ENCODE results near the gene TTC5. TPM values are rescaled to one million over a fixed set of nuclear protein-coding genes. Genes with fewer than 3 reads are reported as not detected.

Gene TTC5
- polyA plus RNA-seq, 1 donor (not counting 4 experiments of a cell fraction or from before 2014, with no cell fraction given), result 19.2 TPM

DNA sequence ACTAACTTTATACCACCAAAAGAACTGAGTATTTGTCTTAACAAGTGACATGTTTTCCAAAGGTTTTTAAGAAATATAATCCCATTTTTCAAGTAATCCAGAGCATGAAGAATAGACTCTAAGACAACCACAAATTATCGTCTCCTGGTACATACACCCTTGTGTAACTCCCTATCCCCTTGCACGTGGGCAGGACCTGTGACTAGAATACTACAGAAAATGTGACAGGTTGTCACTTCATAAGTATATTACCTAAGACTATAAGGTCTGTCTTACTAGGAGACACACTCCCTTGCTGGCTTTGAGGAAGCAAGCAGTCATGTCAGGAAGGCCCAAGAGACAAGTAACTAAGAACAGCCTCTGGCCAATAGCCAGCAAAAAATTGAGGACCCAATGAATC is 8.3 kb upstream of the TTC5 start:
- Histone ChIP-seq H3K79me2 (ENCODE audit: control insufficient read depth, insufficient read depth, low read length) (peaks cover 15% of the 10 kb centered on the region), H3K36me3 (ENCODE audit: control insufficient read depth in 2 of 2, extremely low read depth in 1 of 2, insufficient read depth in 2 of 2, low read length in 2 of 2) (peaks cover 11 to 20% of the 10 kb centered on the region in 2 experiments), H2AFZ (ENCODE audit: control insufficient read depth, low read length) (no peak overlapping the region), H3K9ac (ENCODE audit: control insufficient read depth, extremely low read depth, insufficient read depth, low read length) (no peak overlapping the region), H3K9me1 (ENCODE audit: control insufficient read depth, extremely low read depth, insufficient read depth, low read length) (no peaks in the 10 kb centered on the region), H4K20me1 (ENCODE audit: control insufficient read depth, extremely low read depth, insufficient read depth, low read length) (peaks cover 3% of the 10 kb centered on the region), H3K9me3 (ENCODE audit: control insufficient read depth, low read depth, low read length) (no peaks in the 10 kb centered on the region), H3K4me2 (ENCODE audit: control insufficient read depth, extremely low read depth, insufficient read depth, low read depth, low read length) (no peak overlapping the region), H3K27ac (ENCODE audit: control insufficient read depth, insufficient read depth, low read length) (no peak overlapping the region), H3K4me3 (ENCODE audit: control insufficient read depth in 2 of 3, extremely low read depth in 1 of 3, insufficient read depth in 2 of 3, low read depth in 1 of 3, low read length in 3 of 3) (no peak overlapping the region), H3K27me3 (ENCODE audit: control insufficient read depth, extremely low read depth, insufficient read depth, low read length) (no peaks in the 10 kb centered on the region), H3K4me1 (ENCODE audit: control insufficient read depth, extremely low read depth, insufficient read depth, low read length) (no peaks in the 10 kb centered on the region)
- dilution Hi-C loops (cut with MboI; ENCODE audit: extremely low pct_ligation_motif_present, low sequenced_read_pairs), result no loop called here
- TF ChIP-seq, protein P1, sequence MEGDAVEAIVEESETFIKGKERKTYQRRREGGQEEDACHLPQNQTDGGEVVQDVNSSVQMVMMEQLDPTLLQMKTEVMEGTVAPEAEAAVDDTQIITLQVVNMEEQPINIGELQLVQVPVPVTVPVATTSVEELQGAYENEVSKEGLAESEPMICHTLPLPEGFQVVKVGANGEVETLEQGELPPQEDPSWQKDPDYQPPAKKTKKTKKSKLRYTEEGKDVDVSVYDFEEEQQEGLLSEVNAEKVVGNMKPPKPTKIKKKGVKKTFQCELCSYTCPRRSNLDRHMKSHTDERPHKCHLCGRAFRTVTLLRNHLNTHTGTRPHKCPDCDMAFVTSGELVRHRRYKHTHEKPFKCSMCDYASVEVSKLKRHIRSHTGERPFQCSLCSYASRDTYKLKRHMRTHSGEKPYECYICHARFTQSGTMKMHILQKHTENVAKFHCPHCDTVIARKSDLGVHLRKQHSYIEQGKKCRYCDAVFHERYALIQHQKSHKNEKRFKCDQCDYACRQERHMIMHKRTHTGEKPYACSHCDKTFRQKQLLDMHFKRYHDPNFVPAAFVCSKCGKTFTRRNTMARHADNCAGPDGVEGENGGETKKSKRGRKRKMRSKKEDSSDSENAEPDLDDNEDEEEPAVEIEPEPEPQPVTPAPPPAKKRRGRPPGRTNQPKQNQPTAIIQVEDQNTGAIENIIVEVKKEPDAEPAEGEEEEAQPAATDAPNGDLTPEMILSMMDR (optimal IDR thresholded peaks at IDR 0.05 in 1 of 3, IDR thresholded peaks at IDR 0.05 in 1 of 3, conservative IDR thresholded peaks at IDR 0.05 in 1 of 3; ENCODE audit: extremely low read depth in 1 of 3, insufficient read depth in 2 of 3, low read length in 3 of 3), result no peak
- no peak for TF ChIP-seq EZH2 (IDR thresholded peaks at IDR 0.05; ENCODE audit: low read length)
- FAIRE-seq, result no peak
- no peak for DNase-seq (ENCODE audit: low read depth, low spot score)

DNA sequence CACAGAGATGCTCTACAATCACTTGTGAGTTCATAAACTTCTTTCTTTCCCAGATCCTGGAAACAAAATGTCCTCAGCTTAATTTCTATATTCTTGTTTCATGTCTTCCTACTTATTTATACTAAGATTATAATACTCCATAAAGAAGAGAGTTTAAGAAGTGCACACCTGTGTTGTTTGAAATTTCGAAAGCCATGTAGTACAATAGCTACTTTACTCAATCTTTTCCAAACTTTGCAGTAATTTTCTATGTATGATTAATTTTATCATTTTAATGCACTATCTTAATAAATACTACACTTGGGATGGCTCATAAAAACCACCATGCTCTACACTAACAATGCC is 300 bp upstream of the TTC5 start:
- Histone ChIP-seq H3K9me1 (ENCODE audit: control insufficient read depth, extremely low read depth, insufficient read depth, low read length) (no peaks in the 10 kb centered on the region), H3K4me3 (ENCODE audit: control insufficient read depth in 2 of 3, extremely low read depth in 1 of 3, insufficient read depth in 2 of 3, low read depth in 1 of 3, low read length in 3 of 3) (peak overlapping the region in 2 of 3 experiments; percentile 97 to 99), H3K9me3 (ENCODE audit: control insufficient read depth, low read depth, low read length) (no peaks in the 10 kb centered on the region), H3K27ac (ENCODE audit: control insufficient read depth, insufficient read depth, low read length) (no peak overlapping the region), H3K4me1 (ENCODE audit: control insufficient read depth, extremely low read depth, insufficient read depth, low read length) (peaks cover 11% of the 10 kb centered on the region), H2AFZ (ENCODE audit: control insufficient read depth, low read length) (no peak overlapping the region), H3K36me3 (ENCODE audit: control insufficient read depth in 2 of 2, extremely low read depth in 1 of 2, insufficient read depth in 2 of 2, low read length in 2 of 2) (no peaks in the 10 kb centered on the region), H3K4me2 (ENCODE audit: control insufficient read depth, extremely low read depth, insufficient read depth, low read depth, low read length) (no peak overlapping the region), H3K9ac (ENCODE audit: control insufficient read depth, extremely low read depth, insufficient read depth, low read length) (no peak overlapping the region), H4K20me1 (ENCODE audit: control insufficient read depth, extremely low read depth, insufficient read depth, low read length) (no peaks in the 10 kb centered on the region), H3K79me2 (ENCODE audit: control insufficient read depth, insufficient read depth, low read length) (peaks cover 16% of the 10 kb centered on the region), H3K27me3 (ENCODE audit: control insufficient read depth, extremely low read depth, insufficient read depth, low read length) (no peaks in the 10 kb centered on the region)
- no peak for FAIRE-seq
- no peak for DNase-seq (ENCODE audit: low read depth, low spot score)
- dilution Hi-C loops (cut with MboI; ENCODE audit: extremely low pct_ligation_motif_present, low sequenced_read_pairs), result no loop called here
- no peak for TF ChIP-seq EZH2 (IDR thresholded peaks at IDR 0.05; ENCODE audit: low read length)
- TF ChIP-seq, protein P1 (optimal IDR thresholded peaks at IDR 0.05 in 1 of 3, IDR thresholded peaks at IDR 0.05 in 1 of 3, conservative IDR thresholded peaks at IDR 0.05 in 1 of 3; ENCODE audit: extremely low read depth in 1 of 3, insufficient read depth in 2 of 3, low read length in 3 of 3), result no peak
